ENCODE measurements around the gene IKBKE.
A peak's percentile ranks its signal among the peaks of the same experiment; 100 is the strongest.

- TF ChIP-seq ZNF274 (IDR thresholded peaks at IDR 0.05; ENCODE audit: low read depth, low read length) (no peak), FOSL1 (IDR thresholded peaks at IDR 0.05; ENCODE audit: low read depth) (no peak), SRF (IDR thresholded peaks at IDR 0.05; ENCODE audit: low read depth) (no peak), SP1 (IDR thresholded peaks at IDR 0.05; ENCODE audit: low read depth) (no peak), CEBPB (IDR thresholded peaks at IDR 0.05; ENCODE audit: low read depth) (no peak), POLR2AphosphoS5 (IDR thresholded peaks at IDR 0.05; ENCODE audit: low read depth, low read length) (no peak)
- TF ChIP-seq, protein P1, sequence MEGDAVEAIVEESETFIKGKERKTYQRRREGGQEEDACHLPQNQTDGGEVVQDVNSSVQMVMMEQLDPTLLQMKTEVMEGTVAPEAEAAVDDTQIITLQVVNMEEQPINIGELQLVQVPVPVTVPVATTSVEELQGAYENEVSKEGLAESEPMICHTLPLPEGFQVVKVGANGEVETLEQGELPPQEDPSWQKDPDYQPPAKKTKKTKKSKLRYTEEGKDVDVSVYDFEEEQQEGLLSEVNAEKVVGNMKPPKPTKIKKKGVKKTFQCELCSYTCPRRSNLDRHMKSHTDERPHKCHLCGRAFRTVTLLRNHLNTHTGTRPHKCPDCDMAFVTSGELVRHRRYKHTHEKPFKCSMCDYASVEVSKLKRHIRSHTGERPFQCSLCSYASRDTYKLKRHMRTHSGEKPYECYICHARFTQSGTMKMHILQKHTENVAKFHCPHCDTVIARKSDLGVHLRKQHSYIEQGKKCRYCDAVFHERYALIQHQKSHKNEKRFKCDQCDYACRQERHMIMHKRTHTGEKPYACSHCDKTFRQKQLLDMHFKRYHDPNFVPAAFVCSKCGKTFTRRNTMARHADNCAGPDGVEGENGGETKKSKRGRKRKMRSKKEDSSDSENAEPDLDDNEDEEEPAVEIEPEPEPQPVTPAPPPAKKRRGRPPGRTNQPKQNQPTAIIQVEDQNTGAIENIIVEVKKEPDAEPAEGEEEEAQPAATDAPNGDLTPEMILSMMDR (IDR thresholded peaks at IDR 0.05 in 2 of 3, conservative IDR thresholded peaks at IDR 0.05 in 1 of 3; ENCODE audit: borderline replicate concordance in 1 of 3, insufficient read depth in 1 of 3, low read depth in 2 of 3, low read length in 2 of 3) = peak in 2 of 3 experiments; percentile 61 to 68; a peak in 5 of 6 replicates
- TF ChIP-seq, protein P2, sequence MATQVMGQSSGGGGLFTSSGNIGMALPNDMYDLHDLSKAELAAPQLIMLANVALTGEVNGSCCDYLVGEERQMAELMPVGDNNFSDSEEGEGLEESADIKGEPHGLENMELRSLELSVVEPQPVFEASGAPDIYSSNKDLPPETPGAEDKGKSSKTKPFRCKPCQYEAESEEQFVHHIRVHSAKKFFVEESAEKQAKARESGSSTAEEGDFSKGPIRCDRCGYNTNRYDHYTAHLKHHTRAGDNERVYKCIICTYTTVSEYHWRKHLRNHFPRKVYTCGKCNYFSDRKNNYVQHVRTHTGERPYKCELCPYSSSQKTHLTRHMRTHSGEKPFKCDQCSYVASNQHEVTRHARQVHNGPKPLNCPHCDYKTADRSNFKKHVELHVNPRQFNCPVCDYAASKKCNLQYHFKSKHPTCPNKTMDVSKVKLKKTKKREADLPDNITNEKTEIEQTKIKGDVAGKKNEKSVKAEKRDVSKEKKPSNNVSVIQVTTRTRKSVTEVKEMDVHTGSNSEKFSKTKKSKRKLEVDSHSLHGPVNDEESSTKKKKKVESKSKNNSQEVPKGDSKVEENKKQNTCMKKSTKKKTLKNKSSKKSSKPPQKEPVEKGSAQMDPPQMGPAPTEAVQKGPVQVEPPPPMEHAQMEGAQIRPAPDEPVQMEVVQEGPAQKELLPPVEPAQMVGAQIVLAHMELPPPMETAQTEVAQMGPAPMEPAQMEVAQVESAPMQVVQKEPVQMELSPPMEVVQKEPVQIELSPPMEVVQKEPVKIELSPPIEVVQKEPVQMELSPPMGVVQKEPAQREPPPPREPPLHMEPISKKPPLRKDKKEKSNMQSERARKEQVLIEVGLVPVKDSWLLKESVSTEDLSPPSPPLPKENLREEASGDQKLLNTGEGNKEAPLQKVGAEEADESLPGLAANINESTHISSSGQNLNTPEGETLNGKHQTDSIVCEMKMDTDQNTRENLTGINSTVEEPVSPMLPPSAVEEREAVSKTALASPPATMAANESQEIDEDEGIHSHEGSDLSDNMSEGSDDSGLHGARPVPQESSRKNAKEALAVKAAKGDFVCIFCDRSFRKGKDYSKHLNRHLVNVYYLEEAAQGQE (IDR thresholded peaks at IDR 0.05; ENCODE audit: low read depth) = no peak
These were observed 35.6 kb downstream of the IKBKE start for GRCh38 chr1:206505702-206506355.
